Measurements from ENCODE around the gene ZNF654. TPM values are rescaled to one million over a fixed set of nuclear protein-coding genes. Genes with fewer than 3 reads are reported as not detected.

ZNF654 gene
- polyA plus RNA-seq, 3 donors: 3.0 to 7.2 (median 4.8) TPM

DNA sequence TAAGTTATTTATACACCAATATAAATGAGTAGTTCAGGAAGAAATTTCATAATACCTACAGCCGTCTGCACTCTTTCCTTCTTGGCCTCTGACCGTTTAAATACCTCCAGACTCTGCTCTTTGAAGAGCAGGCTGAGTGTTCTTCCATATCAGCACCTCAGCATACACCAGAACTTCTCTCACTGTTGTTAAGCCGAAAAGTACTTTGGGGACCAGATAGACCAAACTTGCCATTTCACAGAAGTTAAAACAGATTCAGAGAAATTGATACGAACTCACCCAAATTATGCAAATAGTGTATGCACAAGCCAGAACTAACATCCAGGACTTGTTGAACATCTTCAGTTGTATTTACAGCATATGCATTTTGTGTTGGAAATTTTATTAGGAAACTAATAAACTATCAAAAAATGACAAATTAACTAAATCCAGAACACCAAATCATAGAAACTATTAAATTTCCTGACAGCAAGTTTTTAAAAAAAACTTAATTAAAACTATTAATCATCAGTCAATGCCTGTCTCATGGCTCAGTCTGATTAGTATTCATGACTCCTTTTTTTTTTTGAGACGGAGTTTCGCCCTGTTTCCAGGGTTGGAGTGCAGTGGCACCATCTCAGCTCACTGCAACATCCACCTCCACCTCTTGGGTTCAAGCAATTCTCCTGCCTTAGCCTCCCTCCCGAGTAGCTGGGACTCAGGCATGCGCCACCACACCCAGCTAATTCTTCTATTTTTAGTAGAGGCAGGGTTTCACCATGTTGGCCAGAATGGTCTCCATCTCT lies 24.4 kb upstream of the ZNF654 start:
- H3K27ac Mint-ChIP-seq: no peak overlapping the region
- peaks cover 30% of the 10 kb centered on the region for H3K4me1 Mint-ChIP-seq

DNA sequence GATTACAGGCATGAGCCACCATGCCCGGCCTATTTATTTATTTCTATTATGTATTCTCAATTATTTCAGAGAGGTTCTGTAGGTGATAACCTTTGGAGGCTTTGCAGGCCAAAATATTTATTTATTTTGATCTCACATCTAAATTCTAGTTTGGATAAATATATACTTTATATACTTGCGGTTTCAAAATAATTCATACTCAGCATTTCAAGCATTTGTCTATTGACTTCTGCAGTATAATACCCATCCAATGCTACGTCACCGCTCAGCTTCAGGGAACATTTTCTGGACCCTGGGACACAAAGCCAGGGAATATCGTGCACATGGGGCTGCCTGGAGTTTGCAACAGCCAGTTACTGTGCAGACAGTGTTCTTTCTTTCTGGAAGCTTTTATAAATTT lies 22.8 kb upstream of the ZNF654 start:
- intact Hi-C loops (cut with micrococcal nuclease): no loop called here
- no peak for DNase-seq
- H3K27ac ChIP-seq (ENCODE audit: low read depth in 1 of 2, low read length in 2 of 2): no peak overlapping the region
- TF ChIP-seq, protein P1, sequence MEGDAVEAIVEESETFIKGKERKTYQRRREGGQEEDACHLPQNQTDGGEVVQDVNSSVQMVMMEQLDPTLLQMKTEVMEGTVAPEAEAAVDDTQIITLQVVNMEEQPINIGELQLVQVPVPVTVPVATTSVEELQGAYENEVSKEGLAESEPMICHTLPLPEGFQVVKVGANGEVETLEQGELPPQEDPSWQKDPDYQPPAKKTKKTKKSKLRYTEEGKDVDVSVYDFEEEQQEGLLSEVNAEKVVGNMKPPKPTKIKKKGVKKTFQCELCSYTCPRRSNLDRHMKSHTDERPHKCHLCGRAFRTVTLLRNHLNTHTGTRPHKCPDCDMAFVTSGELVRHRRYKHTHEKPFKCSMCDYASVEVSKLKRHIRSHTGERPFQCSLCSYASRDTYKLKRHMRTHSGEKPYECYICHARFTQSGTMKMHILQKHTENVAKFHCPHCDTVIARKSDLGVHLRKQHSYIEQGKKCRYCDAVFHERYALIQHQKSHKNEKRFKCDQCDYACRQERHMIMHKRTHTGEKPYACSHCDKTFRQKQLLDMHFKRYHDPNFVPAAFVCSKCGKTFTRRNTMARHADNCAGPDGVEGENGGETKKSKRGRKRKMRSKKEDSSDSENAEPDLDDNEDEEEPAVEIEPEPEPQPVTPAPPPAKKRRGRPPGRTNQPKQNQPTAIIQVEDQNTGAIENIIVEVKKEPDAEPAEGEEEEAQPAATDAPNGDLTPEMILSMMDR (IDR thresholded peaks at IDR 0.05): no peak
- H4K20me1 ChIP-seq (ENCODE audit: insufficient read depth, low read length): no peaks in the 10 kb centered on the region
- peaks cover 0 to 5% (median 3%) of the 10 kb centered on the region in 7 donors for H3K9me3 Mint-ChIP-seq
- H3K4me2 ChIP-seq (replicated peaks; ENCODE audit: extremely low read depth, low read length, poor library complexity, severe bottlenecking): no peak overlapping the region
- H3K27ac Mint-ChIP-seq: no peak overlapping the region
- H3K79me2 ChIP-seq (ENCODE audit: insufficient read depth, low read length): no peaks in the 10 kb centered on the region
- H3K27me3 ChIP-seq (ENCODE audit: control insufficient read depth in 2 of 2, insufficient read depth in 2 of 2, low read length in 2 of 2): no peaks in the 10 kb centered on the region
- H3K27me3 Mint-ChIP-seq (ENCODE audit: low read depth in 3 of 3): no peaks in the 10 kb centered on the region
- H3K36me3 Mint-ChIP-seq: no peaks in the 10 kb centered on the region
- no peak overlapping the region for H3K4me3 Mint-ChIP-seq
- H3K9me3 ChIP-seq (replicated peaks in 1 of 2; ENCODE audit: control insufficient read depth in 1 of 2, insufficient read depth in 1 of 2, low read length in 2 of 2): peaks cover 0 to 2% of the 10 kb centered on the region in 2 donors
- peaks cover 26% of the 10 kb centered on the region for H3K4me1 Mint-ChIP-seq
- H3K9ac ChIP-seq (ENCODE audit: insufficient read depth, low read length, poor library complexity, severe bottlenecking): no peak overlapping the region
- WGBS (ENCODE audit: insufficient coverage): 67% methylated on average over 3 of the region's 5 CpGs
- no peak overlapping the region for H2AFZ ChIP-seq (ENCODE audit: insufficient read depth, low read depth, low read length, poor library complexity, severe bottlenecking)
- no peaks in the 10 kb centered on the region for H3K36me3 ChIP-seq (replicated peaks in 1 of 2; ENCODE audit: control insufficient read depth in 1 of 2, insufficient read depth in 2 of 2, low read length in 2 of 2)
- peaks cover 5 to 16% of the 10 kb centered on the region in 2 donors for H3K4me1 ChIP-seq (ENCODE audit: control insufficient read depth in 1 of 2, insufficient read depth in 2 of 2, low read length in 2 of 2)
- H3K4me3 ChIP-seq (replicated peaks in 1 of 3; ENCODE audit: low read depth in 2 of 3, low read length in 3 of 3): no peak overlapping the region

More for the DNA sequence above, 24.4 kb upstream of the ZNF654 start:
- Histone ChIP-seq H3K4me3 (replicated peaks in 1 of 3; ENCODE audit: low read depth in 2 of 3, low read length in 3 of 3) (no peak overlapping the region), H2AFZ (ENCODE audit: insufficient read depth, low read depth, low read length, poor library complexity, severe bottlenecking) (peak overlapping the region; percentile 65), H3K9ac (ENCODE audit: insufficient read depth, low read length, poor library complexity, severe bottlenecking) (no peak overlapping the region), H3K27ac (ENCODE audit: low read depth in 1 of 2, low read length in 2 of 2) (no peak overlapping the region), H3K4me1 (ENCODE audit: control insufficient read depth in 1 of 2, insufficient read depth in 2 of 2, low read length in 2 of 2) (peaks cover 5 to 19% of the 10 kb centered on the region in 2 donors), H3K4me2 (replicated peaks; ENCODE audit: extremely low read depth, low read length, poor library complexity, severe bottlenecking) (no peak overlapping the region), H3K27me3 (ENCODE audit: control insufficient read depth in 2 of 2, insufficient read depth in 2 of 2, low read length in 2 of 2) (no peaks in the 10 kb centered on the region), H3K9me3 (replicated peaks in 1 of 2; ENCODE audit: control insufficient read depth in 1 of 2, insufficient read depth in 1 of 2, low read length in 2 of 2) (no peaks in the 10 kb centered on the region), H3K79me2 (ENCODE audit: insufficient read depth, low read length) (no peaks in the 10 kb centered on the region), H3K36me3 (replicated peaks in 1 of 2; ENCODE audit: control insufficient read depth in 1 of 2, insufficient read depth in 2 of 2, low read length in 2 of 2) (no peaks in the 10 kb centered on the region), H4K20me1 (ENCODE audit: insufficient read depth, low read length) (no peaks in the 10 kb centered on the region)
- TF ChIP-seq, protein P1 (IDR thresholded peaks at IDR 0.05): no peak
- intact Hi-C loops (cut with micrococcal nuclease): no loop called here
- Mint-ChIP-seq H3K36me3 (no peaks in the 10 kb centered on the region), H3K27me3 (ENCODE audit: low read depth in 3 of 3) (no peaks in the 10 kb centered on the region), H3K4me3 (peak overlapping the region in 1 of 2 donors; percentile 65), H3K9me3 (no peaks in the 10 kb centered on the region)
- WGBS (ENCODE audit: insufficient coverage): 60% methylated on average over 5 of the region's 8 CpGs
- no peak for DNase-seq
